HepG2 (cell line): ENCODE data around the gene NUDT13.

ENCODE experiments used
- ERF ChIP-seq: IDR thresholded peaks from 2 replicates; pipeline ENCODE4 v1.6.1; 2018; ENCODE audit warnings: missing biosample characterization, missing genetic modification reagents
- FOSL2 ChIP-seq: sonication (generic); formaldehyde crosslinking; IDR thresholded peaks from 2 replicates; pipeline ENCODE4 v1.4.0; 2020; ENCODE audit warnings: missing genetic modification reagents
- GATA4 ChIP-seq: sonication (generic); IDR thresholded peaks from 2 replicates; pipeline ENCODE4 v1.6.1; 2016; ENCODE audit warnings: antibody characterized with exemption, low read depth, borderline replicate concordance
- MIER2 ChIP-seq: IDR thresholded peaks from 2 replicates; pipeline ENCODE4 v1.6.1; 2016; ENCODE audit warnings: missing biosample characterization, missing genetic modification reagents

DNA sequence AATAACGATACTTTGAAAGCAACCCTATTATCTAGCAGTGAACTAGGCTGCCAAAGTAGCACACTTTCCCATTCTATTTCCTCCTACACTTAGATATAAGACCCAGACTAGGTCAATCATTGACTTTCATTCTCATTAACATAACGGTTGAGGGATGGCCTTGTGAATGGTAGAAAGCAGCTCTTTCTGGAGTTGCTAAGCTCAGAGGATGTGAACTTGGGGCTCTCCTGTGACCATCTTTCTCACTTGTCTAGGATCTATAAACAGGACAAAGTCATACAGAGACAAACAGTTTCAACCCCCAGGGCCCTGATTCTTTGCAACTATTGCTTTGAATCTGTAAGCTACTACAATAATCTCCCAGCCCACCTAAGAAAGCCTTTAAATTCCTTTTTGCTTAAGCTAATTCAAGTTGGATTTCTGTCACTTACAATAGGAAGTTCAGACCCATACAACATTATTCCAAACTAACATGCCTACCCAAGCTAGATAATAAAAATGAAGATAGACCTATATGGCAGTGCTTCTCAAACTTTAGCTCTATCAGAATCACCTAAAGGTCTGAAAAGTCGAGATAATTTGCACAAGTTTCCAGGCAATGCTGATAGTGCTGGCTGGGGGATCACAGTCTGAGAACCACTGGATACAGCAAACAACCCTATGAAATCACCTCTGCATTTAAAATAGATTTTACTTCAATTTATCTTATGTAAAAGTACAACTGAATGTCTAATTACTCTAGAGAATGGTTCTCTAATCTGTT lies 30.3 kb upstream of the NUDT13 start:
- TF ChIP-seq GATA4 (no peak), MIER2 (CRISPR knock-in tag) (no peak), FOSL2 (no peak), ERF (CRISPR knock-in tag) (no peak)
